ENCODE measurements around the gene CCDC192. TPM values are rescaled to one million over a fixed set of nuclear protein-coding genes. Genes with fewer than 3 reads are reported as not detected.

The CCDC192 gene
- total RNA-seq, 4 donors from 2014 or later, result 0.94 to 2.6 (median 0.94) TPM; not detected in 1

- no peak for ATAC-seq
- Histone ChIP-seq H3K36me3 (no peaks in the 10 kb centered on the region), H3K27ac (peak overlapping the region in 3 of 4 donors; percentile 59 to 60 (median 60)), H3K27me3 (no peaks in the 10 kb centered on the region), H3K4me3 (no peak overlapping the region), H3K9me3 (no peaks in the 10 kb centered on the region), H3K4me1 (peaks cover 0 to 16% (median 0%) of the 10 kb centered on the region in 3 donors)
- WGBS, 2 donors (ENCODE audit: low coverage in 1 of 2), result 11 to 33% methylated on average over 5 of the region's 5 CpGs
- TF ChIP-seq EP300 (IDR thresholded peaks at IDR 0.05) (no peak), POLR2A (IDR thresholded peaks at IDR 0.05) (no peak), CTCF (IDR thresholded peaks at IDR 0.05) (no peak), POLR2AphosphoS5 (IDR thresholded peaks at IDR 0.05) (no peak)
Measured at GRCh38 chr5:127976991-127977717, 274.0 kb downstream of the CCDC192 start.

GRCh38 chr5:127978738-127979300 lies 275.6 kb downstream of the CCDC192 start:
- Histone ChIP-seq H3K27me3 (no peaks in the 10 kb centered on the region), H3K27ac (no peak overlapping the region), H3K9me3 (no peaks in the 10 kb centered on the region), H3K4me1 (peaks cover 0 to 16% (median 0%) of the 10 kb centered on the region in 3 donors), H3K4me3 (no peak overlapping the region), H3K36me3 (no peaks in the 10 kb centered on the region)
- ATAC-seq, result no peak
- WGBS, 2 donors (ENCODE audit: low coverage in 1 of 2), result 89 to 93% methylated on average over 3 to 4 of the region's 5 CpGs
- TF ChIP-seq CTCF (IDR thresholded peaks at IDR 0.05) (no peak), EP300 (IDR thresholded peaks at IDR 0.05) (no peak), POLR2AphosphoS5 (IDR thresholded peaks at IDR 0.05) (no peak), POLR2A (IDR thresholded peaks at IDR 0.05) (no peak)

- no peak for TF ChIP-seq EP300 (IDR thresholded peaks at IDR 0.05)
- Histone ChIP-seq H3K9me3 (no peaks in the 10 kb centered on the region), H3K36me3 (no peaks in the 10 kb centered on the region), H3K4me1 (peaks cover 0 to 16% (median 0%) of the 10 kb centered on the region in 3 donors), H3K4me3 (no peak overlapping the region), H3K27ac (no peak overlapping the region), H3K27me3 (no peaks in the 10 kb centered on the region)
- no peak for ATAC-seq
Measured at GRCh38 chr5:127979475-127979874, 276.3 kb downstream of the CCDC192 start.

- Histone ChIP-seq H3K4me1 (peaks cover 0 to 16% (median 0%) of the 10 kb centered on the region in 3 donors), H3K27me3 (no peaks in the 10 kb centered on the region), H3K27ac (no peak overlapping the region), H3K36me3 (no peaks in the 10 kb centered on the region), H3K9me3 (no peaks in the 10 kb centered on the region), H3K4me3 (no peak overlapping the region)
- ATAC-seq, result no peak
- TF ChIP-seq EP300 (IDR thresholded peaks at IDR 0.05) (no peak), POLR2AphosphoS5 (IDR thresholded peaks at IDR 0.05) (no peak), CTCF (IDR thresholded peaks at IDR 0.05) (no peak), POLR2A (IDR thresholded peaks at IDR 0.05) (no peak)
Measured at GRCh38 chr5:127980843-127981242, 277.7 kb downstream of the CCDC192 start.

GRCh38 chr5:127981498-127981897 lies 278.3 kb downstream of the CCDC192 start:
- no peak overlapping the region for H3K27ac ChIP-seq
- WGBS, 2 donors (ENCODE audit: low coverage in 1 of 2), result 75 to 79% methylated on average over 3 to 4 of the region's 4 CpGs
- H3K27me3 ChIP-seq, result no peaks in the 10 kb centered on the region
- no peak for ATAC-seq
- H3K36me3 ChIP-seq, result no peaks in the 10 kb centered on the region
- no peaks in the 10 kb centered on the region for H3K9me3 ChIP-seq
- H3K4me1 ChIP-seq, result peaks cover 0 to 16% (median 0%) of the 10 kb centered on the region in 3 donors
- H3K4me3 ChIP-seq, result no peak overlapping the region
- TF ChIP-seq POLR2A (IDR thresholded peaks at IDR 0.05) (no peak), CTCF (IDR thresholded peaks at IDR 0.05) (no peak), POLR2AphosphoS5 (IDR thresholded peaks at IDR 0.05) (no peak), EP300 (IDR thresholded peaks at IDR 0.05) (no peak)
